ENCODE results near the gene TMCO2.
"Not testable (repeated sequence)": the region's sequence is repeated elsewhere in the genome, so short reads cannot be mapped to it uniquely, and the experiment has no call there.

Gene TMCO2

DNA sequence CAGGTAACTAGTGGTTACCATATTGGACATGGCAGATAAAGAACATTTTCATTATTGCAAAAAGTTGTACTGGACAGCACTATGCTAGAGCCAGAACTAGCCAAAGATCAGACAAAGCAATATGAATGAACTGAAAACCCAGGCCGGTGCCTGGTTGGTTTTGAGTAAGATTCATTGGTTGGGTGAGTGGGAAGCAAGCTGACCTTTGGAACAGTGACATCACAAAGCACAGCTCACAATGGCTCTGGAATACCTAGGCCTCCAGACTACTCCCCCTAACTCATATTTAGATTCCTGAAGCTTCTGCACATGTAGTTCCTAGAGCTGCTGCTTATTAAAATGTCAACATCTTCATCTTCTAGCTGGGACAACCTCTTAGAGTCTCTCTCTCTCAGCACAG is at the start of gene TMCO2:
TMCO2 (plus strand) TSS at position 283 of the 400 bp plus-strand sequence; CDS start at position 340, 57 bp downstream.
- no peak for DNase-seq (ENCODE audit: low read depth in 3 of 3)

DNA sequence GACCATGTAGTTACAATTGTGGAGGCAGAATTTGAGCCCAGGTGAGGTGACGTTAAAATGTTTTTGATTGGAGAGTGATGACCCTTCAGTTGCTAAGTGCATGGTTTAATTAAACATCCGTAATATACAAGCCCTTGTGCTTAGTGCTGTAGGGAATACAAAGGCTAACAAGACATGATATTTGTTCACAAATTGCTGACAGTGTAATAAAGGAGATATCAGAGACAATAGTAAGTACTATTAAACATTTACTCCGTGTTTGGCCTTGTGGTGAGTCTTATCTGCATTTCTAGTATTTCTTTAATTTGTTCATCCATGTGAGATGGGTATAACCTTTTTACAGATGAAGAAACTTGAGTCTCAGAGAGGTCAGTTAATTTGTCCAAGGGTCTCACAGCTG is 48.6 kb upstream of the TMCO2 start:
- no peak for DNase-seq (ENCODE audit: low read depth in 3 of 3)

DNA sequence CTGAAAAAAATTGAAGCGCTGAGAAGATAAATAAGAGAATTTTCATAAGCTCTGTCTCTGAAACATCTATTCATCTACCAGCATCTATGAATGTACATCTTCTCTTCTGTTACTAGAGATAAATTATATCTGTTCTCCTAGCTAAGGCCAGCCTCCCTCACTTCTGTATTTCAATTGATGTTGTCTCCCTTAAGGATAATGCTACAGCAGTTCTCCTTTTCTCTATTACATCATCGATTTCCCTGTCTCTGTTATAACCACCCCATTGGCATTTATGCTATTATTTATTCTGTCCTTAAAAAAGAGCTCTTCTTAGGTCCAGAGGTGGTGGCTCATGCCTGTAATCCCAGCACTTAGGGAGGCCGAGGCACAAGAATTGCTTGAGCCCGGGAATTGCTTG is 42.9 kb upstream of the TMCO2 start:
- DNase-seq (ENCODE audit: low read depth in 3 of 3): no peak

DNA sequence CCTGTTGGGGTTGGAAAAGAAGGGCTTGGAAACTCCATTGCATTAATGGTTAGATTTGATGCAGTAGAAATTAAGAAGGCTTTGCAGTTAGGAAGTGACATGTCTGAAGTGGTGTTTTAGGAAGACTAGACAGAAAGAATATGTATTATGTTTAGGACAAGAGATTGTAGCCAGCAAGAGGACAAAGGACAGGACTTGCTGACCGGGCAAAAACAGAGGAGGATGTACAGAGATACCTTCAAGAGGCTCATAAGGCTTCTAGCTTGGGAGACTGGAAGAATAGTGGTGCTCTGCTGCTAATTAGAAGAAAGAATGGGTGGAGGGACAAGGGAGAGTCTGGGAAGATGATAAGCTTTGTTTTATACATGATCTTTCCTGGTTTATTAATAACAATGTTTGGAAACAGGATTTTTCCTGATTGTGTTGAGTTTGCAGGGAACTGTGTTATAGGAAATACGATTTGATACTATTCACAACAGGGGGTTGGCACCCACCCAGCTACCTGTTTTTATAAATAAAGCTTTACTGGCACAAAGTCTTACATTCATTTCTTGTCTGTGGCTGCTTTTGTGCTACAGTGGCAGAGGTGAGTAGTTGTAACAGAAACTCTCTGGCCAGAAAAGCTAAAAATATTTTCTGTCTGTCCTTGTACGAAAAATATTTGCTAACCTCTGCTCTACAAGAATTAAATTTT is 37.1 kb upstream of the TMCO2 start:
- DNase-seq (ENCODE audit: low read depth in 3 of 3): no peak

DNA sequence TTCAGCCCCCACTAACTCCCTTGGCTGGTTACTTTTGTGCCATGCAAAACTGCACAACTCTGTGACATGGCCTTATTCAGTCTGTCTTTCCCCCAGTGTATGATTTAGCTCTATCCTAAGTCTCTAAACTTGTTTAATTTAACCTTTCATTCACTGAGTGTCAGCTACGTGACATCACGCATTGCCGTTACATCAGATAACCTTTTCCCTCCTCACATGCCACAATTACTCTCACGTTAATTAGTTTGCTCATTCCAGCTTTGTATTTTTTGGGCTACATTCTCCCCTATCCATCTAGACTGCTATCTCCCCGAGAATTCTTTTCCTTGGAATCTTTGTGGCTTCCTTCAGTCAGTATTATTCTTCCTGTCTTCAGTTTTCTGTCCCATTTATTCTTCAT is 29.4 kb upstream of the TMCO2 start:
- no peak for DNase-seq (ENCODE audit: low read depth in 3 of 3)

DNA sequence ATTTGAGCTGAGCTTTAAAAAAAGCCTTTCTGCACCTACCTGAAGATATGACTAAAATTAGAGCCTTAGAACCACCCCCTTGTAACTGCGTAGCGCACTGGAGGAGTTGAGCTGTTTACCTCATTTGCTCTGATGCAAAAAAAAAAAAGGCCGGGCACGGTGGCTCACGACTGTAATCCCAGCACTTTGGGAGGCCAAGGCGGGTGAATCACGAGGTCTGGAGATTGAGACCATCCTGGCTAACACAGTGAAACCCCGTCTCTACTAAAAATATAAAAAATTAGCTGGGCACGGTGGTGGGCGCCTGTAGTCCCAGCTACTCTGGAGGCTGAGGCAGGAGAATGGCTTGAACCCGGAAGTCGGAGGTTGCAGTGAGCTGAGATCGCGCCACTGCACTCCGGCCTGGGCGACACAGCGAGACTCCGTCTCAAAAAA is 26.2 kb upstream of the TMCO2 start:
- not testable (repeated sequence) for DNase-seq (ENCODE audit: low read depth in 3 of 3)

DNA sequence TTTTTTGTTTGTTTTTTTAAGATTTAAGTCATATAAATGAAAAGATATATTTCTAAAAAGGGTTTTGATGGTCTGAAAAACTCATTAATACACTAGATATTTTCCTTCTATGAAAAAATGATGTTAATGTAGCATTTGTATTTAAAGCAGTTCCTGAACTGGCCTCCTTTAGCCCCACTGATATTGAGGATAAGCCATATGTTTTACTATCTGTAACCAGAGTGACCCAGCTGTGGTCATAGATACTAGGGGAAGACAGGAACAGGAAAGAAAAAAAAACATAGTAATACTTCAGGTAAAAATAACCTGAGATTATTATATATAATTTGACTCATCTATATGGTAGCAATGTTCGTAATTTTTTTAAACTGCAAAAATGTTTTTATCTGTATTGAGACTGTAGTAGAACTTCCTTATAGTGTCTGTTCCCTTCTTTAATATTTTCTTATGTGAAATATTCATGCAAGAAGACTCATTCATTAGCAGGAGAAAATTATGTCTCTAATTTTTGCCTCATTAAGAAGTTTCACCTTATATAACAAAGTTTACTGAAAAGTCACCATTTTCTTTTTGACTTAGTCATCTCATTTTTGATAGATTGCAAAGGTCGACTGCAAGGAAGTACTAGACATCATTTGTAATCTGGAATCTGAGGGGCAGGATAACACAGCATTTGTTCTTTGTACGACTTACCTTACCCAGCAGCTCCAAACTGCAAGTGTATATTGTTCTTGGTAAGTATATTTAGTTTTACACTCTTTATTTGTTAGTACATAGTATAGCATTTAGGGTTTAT is 25.6 kb upstream of the TMCO2 start:
- no peak for DNase-seq (ENCODE audit: low read depth in 3 of 3)

DNA sequence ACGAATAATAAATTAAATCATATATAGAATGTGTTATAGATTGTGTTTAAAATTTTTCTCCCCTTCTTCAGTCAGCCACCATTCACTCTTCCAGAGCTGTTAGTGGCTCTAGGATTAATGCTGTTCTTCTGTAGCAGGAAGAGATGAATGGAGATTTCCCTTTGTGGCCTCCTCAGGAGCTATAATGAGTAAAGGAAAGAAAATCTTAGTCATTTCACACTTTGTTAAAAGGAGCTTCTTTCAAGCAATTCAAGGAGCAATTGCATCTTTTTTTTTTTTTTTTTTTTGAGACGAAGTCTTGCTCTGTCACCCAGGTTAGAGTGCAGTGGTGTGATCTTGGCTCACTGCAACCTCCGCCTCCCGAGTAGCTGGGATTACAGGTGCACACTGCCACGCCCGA is 23.7 kb upstream of the TMCO2 start:
- no peak for DNase-seq (ENCODE audit: low read depth in 3 of 3)

DNA sequence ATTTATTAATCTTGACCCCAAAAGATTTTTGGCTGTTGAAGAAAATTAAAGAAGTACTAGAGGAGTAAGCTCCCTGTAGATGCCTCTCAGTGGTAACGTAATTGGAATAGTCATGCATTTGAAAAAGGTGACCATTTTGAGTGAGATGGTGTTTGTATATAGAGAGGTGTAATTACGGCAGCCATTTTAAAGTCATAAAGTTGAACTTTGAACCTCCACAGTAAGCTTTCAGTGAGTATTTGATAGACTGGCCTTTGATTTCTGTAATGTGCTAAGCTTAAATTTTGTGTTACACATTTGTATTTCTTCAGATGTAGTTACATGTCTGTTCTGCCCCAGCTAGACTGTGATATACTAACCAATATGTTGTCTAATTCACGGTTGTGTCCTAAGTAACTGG is 21.5 kb upstream of the TMCO2 start:
- DNase-seq (ENCODE audit: low read depth in 3 of 3): no peak

DNA sequence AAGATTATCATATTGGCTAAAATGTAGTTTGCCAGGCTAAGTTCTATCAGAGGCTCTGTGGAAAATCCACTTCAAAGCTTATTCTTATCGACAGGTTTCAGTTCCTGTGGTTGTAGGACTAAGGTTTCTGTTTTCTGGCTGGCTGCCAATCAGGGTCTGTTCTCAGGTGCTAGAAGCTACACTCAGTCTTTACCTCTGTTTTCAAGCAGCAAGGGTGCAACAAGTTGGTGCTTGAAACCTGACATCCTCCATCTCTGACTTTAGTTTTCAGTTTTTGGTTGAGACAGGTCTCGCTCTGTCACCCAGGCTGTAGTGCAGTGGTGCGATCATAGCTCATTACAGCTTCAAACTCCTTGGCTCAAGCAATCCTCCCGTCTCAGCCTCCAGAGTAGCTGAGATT is 15.3 kb upstream of the TMCO2 start:
- DNase-seq (ENCODE audit: low read depth in 3 of 3): peak; percentile 36 to 65 (median 43)

DNA sequence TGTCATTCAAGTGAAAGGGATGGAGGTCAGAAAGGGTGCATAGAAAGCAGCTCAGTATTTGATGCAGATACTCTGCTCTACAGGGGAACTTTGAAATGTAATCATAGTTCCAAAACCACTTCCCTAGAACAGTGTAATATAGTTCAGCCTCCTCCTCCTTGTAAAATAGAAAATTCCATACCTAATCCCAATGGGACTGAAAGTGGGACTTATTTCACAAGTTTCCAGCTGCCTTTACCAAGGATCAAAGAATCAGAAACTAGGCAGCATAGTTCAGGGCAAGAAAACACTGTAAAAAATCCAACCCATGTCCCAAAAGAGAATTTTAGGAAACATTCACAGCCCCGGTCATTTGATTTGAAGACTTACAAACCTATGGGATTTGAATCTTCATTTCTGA is 8.1 kb upstream of the TMCO2 start:
- DNase-seq (ENCODE audit: low read depth in 3 of 3): no peak

DNA sequence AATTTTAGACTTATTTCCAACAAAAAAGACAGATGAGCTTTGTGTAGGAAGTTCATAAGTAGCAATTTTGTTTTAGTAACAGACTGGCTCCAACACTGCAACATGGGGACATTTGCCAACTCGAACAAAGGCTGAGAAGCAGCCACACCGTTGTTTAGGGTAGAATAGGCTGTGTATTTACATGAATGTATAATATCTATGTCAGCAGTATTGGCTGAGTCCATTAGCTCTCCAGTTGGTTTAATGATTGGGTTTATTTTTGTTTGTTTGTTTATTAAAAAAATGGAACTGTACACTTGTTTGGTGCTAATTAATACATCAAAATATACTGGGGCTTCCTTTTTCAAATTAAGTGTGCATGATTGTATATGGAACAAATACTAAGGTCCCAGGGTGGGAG is 7.3 kb upstream of the TMCO2 start:
- no peak for DNase-seq (ENCODE audit: low read depth in 3 of 3)

DNA sequence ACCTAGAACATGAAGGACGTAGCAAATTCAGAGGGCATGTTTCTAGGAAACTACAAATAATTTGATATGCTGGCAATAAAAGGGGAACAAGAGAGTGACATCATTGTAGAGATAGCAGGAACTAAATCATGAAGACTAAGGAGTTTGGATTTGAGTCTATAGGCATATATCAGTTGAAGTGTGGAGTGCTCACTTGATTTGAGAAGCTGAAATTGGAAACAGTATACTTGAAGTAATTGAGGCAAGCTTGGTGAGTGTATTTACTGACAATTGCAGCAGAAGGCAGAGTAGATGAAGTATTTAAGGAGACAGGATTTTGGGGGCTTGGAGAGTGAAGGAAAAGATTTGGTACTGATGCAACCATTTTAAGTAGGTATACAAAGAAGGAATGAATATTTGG is 6.4 kb upstream of the TMCO2 start:
- DNase-seq (ENCODE audit: low read depth in 3 of 3): no peak

DNA sequence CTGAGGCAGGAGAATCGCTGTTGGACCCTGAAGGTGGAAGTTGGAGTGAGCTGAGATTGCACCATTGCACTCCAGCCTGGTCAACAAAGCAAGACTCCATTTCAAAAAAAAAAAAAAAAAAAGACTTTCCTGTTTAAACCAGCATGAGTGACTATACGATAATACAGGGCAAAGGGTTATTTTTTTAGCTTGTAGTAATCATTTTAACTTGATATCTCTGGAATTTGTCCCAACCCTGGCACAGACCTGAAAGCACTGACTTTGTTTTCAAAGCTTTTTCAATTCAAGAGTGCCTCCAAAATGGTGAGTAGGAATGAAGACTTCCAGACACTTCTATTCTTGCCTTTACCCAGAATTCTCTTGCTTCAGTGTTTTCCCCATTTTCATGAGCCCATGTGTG is 4.4 kb upstream of the TMCO2 start:
- DNase-seq (ENCODE audit: low read depth in 3 of 3): no peak

DNA sequence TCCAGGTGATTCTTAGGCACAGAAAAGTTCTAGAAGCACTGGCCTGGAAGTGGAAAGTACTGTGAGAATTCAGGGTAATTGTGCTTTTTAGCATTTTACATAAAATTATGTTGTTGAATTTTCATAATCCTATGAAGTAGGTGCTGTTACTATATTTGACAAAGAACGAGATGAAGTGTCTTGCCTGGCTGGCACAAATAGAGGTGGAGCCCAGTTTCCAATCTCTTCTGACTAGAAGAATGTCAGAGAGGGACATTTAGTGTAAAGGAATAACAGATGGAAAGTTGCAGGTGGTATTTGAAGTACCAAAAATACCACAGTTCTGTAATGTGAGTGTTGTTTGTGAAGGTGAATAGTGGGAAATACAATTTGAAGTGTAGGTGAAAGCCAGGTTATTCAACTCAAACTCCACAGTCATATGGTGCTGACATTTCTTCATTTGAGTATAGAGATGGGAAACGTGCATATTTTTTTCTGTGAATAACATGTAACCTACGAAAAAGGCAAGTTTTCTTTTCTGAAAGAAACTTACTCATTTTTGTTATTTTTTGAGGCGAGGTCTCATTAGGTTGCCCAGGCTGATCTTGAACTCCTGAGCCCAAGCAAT is 3.5 kb upstream of the TMCO2 start:
- no peak for DNase-seq (ENCODE audit: low read depth in 3 of 3)

DNA sequence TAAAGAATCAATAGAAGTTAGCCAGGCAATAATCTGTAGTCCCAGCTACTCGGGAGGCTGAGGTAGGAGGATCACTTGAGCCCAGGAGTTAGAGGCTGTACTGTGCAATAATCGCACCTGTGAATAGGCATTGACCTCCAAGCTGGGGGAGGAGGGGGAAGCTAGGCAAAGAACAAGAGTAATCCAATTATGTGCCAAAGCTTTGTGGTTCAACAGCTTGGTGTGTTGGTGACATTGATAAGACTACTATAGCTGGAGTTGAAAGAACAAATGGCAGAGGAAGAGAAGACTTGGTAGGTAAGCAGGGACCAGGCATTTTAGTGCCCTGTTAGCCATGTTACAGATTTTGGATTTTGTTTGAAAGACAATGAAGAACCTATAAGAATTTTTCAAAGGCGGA is 2.1 kb upstream of the TMCO2 start:
- no peak for DNase-seq (ENCODE audit: low read depth in 3 of 3)

DNA sequence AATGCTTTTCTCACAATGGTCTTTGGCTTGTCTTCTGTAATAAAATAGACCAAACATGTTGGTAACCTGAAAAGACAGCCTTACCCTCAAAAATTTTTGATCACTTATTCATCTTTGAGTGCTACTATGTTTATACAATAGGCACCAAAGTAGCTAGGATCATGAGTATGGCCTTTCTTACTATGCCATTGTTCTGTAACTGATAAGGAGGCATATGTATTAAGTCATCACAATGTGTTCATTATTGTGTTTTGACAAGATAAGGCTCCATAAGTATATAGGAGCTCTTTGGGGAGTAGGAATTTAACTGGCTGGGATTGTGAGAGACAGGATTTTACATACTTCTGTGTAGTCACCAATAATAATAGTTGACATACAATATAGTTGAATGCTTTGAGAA is 675 bp downstream of the TMCO2 start:
- no peak for DNase-seq (ENCODE audit: low read depth in 3 of 3)

DNA sequence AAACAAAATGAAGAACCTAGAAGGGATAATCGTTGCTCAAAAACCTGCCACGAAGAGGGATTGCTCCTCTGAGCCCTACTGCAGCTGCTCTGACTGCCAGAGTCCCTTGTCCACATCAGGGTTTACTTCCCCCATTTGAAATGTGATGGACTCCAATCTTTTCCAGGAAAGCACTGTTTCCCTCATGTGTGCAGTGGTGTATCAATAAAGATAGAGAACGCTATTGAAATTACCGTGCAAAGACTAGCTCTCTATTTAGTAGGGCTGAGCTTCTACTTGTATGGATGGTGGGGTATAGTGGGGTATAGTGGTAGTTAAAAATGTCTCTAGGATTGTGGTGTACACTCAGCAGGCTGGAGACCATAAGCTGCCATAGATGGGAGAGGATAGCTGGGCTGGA is 3.7 kb downstream of the TMCO2 start:
- DNase-seq (ENCODE audit: low read depth in 3 of 3): no peak

DNA sequence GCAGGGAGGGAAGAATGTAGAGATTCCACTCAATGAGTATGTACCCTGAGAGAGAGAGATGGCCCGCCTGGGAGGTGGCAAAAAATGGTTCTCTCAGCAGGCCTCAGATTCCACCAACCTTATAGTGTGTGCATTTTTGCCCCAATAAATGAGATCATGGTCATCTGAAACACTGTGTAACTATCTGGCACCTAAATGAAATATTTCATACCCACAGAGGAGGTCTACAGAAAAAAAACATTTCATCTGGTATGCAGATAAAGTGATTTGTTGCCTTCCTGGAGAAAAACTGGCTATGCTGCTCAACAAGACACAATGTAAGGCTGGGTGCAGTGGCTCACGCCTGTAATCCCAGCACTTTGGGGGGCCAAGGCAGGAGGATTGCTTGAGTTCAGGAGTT is 4.9 kb downstream of the TMCO2 start:
- DNase-seq (ENCODE audit: low read depth in 3 of 3): no peak

DNA sequence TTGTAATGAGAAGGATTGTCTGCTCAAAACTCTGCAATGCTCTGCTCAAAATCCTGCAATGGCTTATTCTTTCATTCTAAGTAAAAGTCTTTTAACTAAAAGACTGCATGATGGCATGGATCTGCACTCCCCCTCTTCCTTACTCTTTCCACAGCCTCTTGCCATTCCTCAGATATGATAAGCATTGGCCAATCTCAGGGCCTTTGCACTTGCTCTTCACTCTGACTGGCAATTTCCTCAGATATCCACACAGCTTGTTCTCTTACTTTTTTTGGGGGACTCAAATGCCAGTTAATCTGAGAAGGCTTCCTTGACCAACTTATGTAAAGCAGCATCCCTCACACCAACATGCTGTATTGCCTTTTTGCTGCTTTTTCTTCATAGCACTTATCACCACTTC is 7.5 kb downstream of the TMCO2 start:
- DNase-seq (ENCODE audit: low read depth in 3 of 3): no peak

DNA sequence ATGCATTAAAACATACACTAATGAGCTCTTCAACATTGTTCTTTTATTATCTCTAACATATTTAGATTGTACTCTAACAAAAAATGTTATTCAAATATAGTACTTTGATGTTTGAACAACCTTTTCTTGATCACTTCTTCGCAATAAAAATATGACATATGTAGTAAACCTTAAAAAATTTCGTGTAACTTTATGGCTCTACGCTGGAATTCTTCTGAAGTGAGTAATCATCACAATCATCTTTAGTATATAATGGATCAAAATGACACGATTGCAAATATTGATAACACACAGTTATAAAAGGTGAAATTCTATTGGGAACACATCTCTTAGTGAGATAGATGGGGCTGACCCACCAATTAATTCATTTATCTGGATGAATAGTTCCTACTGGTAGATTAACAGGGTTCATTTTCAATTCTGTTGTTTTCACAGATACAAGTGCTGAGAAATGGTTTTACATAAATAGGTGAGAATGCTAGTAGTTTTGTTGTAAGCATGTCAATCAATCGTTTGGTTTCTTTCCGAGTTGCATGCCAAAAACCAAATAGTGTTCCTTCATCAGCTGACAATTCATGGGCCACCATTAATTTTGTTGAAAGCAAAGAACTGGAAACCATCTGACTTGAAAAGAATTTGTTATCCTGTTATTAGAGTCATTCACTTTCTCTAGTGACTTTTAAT is 8.8 kb downstream of the TMCO2 start:
- no peak for DNase-seq (ENCODE audit: low read depth in 3 of 3)

DNA sequence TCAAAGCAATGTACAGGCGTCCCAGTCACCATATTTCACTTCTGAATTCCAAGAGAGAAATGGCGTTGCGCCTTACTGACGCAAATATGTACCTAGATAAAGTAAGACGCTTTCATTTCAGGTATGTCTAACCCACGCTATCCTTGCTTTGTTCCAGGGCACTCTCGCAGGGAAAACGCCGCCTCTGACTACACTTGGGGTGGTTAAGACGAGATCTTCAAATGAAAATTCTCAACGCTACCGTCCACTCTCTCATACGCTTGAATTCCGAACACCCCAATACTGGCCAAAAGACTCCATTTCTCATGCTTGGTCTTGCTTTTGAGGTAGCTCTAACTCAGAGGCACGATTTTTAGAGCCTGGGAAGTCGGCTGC is 9.6 kb downstream of the TMCO2 start:
- no peak for DNase-seq (ENCODE audit: low read depth in 3 of 3)

All from stimulated activated CD4-positive, alpha-beta T cell treated with anti-CD3 and anti-CD28 coated beads, TNF-alpha, amount 100 ng/mL, for 24 hours (primary cell).